H7 (cell line): Measurements from ENCODE around the gene TTC14. TPM values are rescaled to one million over a fixed set of nuclear protein-coding genes. Genes with fewer than 3 reads are reported as not detected.
"Not testable (repeated sequence)": the region's sequence is repeated elsewhere in the genome, so short reads cannot be mapped to it uniquely, and the experiment has no call there.

Experiments
- DNase-seq: peaks from one replicate; pipeline ENCODE4 v3.0.0; 2012
- H3K27me3 ChIP-seq: 2 replicates; pipeline ENCODE4 v1.6.0; 2011; ENCODE audit warnings: mild to moderate bottlenecking, low read length; ENCODE audit not compliant: control insufficient read depth, insufficient read depth
- H3K36me3 ChIP-seq: replicated peaks from 2 replicates; pipeline ENCODE4 v1.5.1; 2011; ENCODE audit warnings: low read length; ENCODE audit not compliant: control insufficient read depth, insufficient read depth
- H3K4me3 ChIP-seq: 2 replicates; pipeline ENCODE4 v1.5.1; 2011; ENCODE audit warnings: low read depth, mild to moderate bottlenecking, control low read depth, low read length, moderate library complexity; ENCODE audit not compliant: insufficient read depth
- total RNA-seq: library from RNA; depleted of rRNA; stranded (reverse); fragments of >200 nt; shearing (Covaris generic); gene quantifications from 2 replicates; pipeline ENCODE4 v1.2.3, GENCODE V29; 2014; rRNA removed

TTC14 gene
- total RNA-seq, result 15.1 and 15.6 TPM in 2 replicates

DNA sequence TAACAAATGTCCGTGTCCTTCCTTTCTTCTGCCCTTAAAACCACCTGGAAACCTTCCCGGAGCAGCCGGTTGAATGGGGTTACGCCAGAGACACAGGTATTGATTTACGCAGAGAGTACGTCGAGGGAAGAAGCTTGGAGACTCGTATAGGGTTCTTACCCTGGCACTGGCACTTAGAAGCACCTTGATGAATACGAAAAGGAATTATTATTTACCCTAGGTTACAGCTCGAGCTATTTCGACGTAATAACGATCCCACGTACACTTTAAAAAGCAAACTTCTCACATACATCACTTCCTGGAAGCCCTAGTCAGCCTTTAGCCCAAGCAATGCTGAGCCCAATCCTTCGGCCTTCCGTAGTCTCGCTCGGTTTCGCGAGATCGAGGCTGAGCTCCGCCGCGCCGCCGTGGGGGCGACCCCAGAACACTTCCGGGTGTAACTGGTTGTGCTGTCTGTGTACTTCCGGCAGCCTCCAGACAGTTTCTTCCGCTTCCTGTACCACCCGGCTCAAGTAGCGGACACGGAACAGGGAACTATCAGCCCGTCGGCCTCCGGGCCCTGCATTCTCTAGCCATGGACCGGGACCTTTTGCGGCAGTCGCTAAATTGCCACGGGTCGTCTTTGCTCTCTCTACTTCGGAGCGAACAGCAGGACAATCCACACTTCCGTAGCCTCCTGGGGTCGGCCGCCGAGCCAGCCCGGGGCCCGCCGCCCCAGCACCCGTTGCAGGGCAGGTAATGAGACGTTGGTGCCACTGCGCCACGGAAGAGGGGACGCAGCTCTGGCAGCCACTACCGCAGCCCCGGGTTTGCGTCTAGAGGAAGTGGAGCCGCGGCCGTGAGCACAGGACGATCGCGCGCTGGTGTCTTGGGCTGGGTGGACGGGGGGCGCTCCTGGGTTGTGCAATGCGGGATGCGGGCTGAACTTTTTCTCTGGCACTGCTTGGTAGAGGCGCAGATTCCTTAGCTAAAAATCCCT lies at the start of gene TTC14:
Gene TTC14 (plus strand): TSS at position 476 of the 979 bp plus-strand sequence. CDS start 99 bp downstream, at position 575.
- H3K27me3 ChIP-seq, result no peaks in the 10 kb centered on the region; the same call in 1 of the 2 replicates
- peak; percentile 82 for DNase-seq
- H3K4me3 ChIP-seq, result peak within 1 kb of the TSS; percentile 84
- peaks cover 6% of the 10 kb centered on the region for H3K36me3 ChIP-seq

- H3K4me3 ChIP-seq, result no peak overlapping the region
Observed at GRCh38 chr3:180563406-180563805, 38.6 kb upstream of the TTC14 start.

GRCh38 chr3:180564676-180565075 lies 37.3 kb upstream of the TTC14 start:
- DNase-seq, result no peak
- H3K27me3 ChIP-seq, result no peaks in the 10 kb centered on the region
- no peaks in the 10 kb centered on the region for H3K36me3 ChIP-seq
- no peak overlapping the region for H3K4me3 ChIP-seq

More at GRCh38 chr3:180563406-180563805, 38.6 kb upstream of the TTC14 start:
- H3K36me3 ChIP-seq, result no peaks in the 10 kb centered on the region
- H3K27me3 ChIP-seq, result no peaks in the 10 kb centered on the region
- DNase-seq, result no peak

DNA sequence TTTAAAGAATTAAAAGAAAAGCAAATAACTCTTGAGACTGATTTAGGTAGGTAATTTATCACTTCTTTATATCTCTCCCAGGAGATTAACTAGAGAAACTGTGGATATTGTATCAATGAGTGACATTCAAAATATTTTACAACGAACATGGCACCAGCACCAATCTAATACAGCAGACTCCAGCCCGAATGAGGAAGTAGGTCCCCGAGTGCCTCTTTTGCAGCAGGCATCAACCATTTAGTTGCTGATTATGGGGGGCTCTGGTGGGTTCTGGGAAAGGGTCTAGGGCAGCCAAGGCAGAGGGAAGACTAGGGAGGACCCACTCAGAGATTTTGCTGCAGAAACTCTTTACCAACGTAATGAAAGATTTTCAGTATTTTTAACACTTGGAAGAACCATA lies 31.7 kb upstream of the TTC14 start:
- Histone ChIP-seq H3K4me3 (no peak overlapping the region), H3K36me3 (no peaks in the 10 kb centered on the region), H3K27me3 (no peaks in the 10 kb centered on the region)
- no peak for DNase-seq

DNA sequence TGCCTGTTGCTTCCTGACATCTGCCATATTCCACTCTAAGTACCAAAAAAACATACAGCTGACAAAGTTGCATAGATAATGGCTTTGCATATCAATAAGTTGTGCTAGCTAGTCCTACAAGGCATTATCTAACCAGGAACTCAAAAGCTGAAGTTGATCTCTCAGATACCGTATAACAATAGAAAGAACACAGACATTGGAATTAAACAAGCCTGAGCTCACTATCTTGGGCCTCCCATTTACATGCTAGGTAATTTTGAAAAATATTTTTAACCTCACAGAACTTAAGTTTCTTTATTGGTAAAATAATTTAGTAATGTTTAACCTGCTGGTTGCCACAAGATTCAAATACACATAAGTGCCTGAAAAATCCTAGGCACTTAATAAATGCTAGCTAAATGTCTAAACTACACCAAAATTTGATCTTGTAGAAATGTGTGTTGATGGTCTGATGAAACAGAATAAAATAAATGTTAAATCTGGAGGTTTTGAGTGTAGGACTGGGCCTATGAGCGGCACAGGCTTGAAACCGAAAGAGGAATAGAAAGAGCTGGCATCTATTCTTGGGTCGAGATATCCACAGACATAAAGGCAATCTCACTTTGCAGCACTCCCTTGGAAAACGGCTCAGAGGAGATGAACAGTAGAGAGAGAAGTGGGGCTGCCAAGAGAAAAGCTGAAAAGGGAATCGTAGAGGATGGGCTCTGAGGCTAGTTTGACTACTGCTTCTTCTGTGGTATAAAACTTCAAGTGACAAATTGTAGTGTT lies 29.9 kb upstream of the TTC14 start:
- no peak overlapping the region for H3K4me3 ChIP-seq
- H3K36me3 ChIP-seq, result no peaks in the 10 kb centered on the region
- DNase-seq, result no peak
- no peaks in the 10 kb centered on the region for H3K27me3 ChIP-seq

DNA sequence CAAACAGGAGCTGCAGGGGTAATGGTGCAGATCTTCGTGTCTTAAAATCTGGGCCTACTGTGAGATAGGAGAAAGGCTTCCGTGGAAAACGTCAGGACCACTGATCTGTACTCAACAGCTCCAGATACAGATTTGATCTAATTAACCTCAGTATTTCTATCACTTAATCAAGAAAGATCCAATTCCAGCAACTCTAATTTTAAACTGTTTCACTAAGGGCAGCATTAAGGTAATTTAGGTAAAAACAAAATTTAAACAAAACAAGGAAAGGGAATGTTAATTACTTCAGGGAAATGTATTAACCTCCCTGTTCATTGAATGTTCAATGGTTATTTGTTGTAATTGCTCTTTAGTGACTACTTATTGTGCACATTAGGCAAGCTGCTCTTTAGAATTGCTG lies 26.4 kb upstream of the TTC14 start:
- Histone ChIP-seq H3K4me3 (no peak overlapping the region), H3K36me3 (no peaks in the 10 kb centered on the region), H3K27me3 (no peaks in the 10 kb centered on the region)
- no peak for DNase-seq

DNA sequence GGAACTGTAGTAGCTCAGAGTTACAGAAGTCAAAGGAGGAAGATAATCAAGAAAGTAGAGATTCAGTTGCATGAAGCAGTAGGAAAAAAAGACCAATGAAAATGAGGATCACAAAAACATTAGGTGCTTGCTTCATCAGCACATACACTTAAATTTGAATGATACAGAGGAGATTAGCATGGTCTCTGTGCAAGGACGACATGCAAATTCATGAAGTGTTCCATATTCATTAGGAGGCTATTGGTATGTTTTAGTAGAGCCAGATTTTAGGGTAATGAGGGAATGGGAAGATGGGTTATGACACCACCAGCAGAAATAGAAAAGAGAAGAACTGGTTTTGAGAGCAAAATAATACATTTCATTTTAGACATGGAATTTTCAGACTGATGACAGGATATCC lies 21.0 kb upstream of the TTC14 start:
- Histone ChIP-seq H3K36me3 (no peaks in the 10 kb centered on the region), H3K27me3 (no peaks in the 10 kb centered on the region), H3K4me3 (no peak overlapping the region)
- DNase-seq, result no peak

DNA sequence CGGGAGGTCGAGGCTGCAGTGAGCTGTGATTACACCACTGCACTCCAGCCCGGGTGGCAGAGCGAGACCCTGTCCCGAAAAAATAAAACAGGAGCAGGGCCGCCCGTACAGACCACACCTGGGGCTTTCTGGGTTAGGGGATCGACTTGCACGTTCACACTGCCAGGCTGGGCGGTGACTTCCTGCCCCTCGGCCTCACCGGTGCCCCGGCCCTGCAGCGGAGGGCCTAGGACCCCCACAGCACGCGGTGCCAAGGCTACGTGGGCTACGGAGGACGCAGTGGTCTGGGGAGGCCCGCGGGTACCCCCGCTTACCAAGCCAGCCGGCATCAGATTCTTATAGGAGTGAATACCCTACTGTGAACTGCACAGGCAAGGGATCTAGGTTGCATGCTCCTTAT lies 11.6 kb upstream of the TTC14 start:
- H3K27me3 ChIP-seq, result no peaks in the 10 kb centered on the region
- H3K4me3 ChIP-seq, result no peak overlapping the region
- no peaks in the 10 kb centered on the region for H3K36me3 ChIP-seq
- DNase-seq, result no peak

GRCh38 chr3:180593631-180594030 lies 8.3 kb upstream of the TTC14 start:
- DNase-seq, H3K27me3 ChIP-seq, H3K4me3 ChIP-seq, H3K36me3 ChIP-seq: not testable (repeated sequence)

DNA sequence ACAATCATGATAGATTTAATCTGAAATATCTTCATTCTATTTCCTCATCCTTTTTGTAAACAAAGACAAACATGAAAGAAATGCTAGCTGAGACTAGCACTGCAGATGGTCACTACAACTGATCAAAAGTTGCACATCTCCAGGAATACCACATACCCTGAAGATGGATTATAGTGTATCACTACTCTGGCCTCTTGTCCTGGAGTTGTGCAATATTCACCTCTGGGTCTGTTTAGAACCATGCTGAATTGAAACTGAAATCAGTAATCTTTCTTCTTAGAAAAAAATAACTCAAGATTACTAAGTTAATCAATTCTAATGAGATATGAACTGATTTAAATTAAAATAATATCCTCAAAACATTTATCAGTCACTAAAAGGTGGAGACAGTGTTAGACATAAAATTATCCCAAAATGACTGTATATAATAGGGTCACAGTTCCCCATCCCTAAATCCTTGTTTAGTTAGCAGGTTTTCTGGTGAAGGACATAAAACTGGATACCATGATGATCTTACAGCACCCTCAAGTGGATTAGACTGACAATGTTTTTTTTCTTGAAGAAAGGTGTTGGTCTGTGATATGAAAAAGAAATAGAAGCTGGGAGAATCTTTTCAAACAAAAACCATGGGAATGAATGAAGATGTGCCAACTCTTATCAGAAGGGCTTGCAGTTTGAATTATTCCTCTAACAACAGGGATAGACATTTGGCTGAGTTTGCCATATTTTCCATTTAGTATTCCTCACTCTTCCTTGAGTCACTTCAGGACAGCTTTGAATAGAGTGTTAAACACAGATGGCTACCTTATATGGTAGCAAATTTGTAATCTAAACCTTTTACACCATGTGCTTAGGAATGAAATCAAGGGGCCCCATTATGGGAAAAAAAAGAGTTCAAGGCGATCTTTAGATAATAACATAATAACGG lies 7.1 kb upstream of the TTC14 start:
- no peak overlapping the region for H3K4me3 ChIP-seq
- DNase-seq, result peak; percentile 29
- no peaks in the 10 kb centered on the region for H3K36me3 ChIP-seq
- H3K27me3 ChIP-seq, result no peaks in the 10 kb centered on the region; the same call in 1 of the 2 replicates

DNA sequence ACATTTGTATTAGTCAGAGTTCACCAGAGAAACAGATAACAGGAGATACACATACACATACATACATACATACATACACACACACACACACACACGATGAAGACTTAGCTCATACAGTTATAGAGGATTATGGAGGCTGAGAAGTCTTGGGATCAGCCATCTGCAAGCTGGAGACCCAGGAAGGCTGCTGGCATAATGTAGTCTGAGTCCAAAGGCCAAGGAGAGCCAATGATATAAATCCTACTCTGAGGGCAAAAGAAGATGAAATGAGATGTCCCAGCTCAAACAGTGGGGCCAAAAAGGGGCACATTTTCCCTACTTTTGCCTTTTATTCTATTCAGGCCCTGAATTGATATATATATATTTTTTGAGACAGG lies 6.4 kb upstream of the TTC14 start:
- Histone ChIP-seq H3K36me3 (no peaks in the 10 kb centered on the region), H3K27me3 (no peaks in the 10 kb centered on the region; the same call in 1 of the 2 replicates), H3K4me3 (no peak overlapping the region)
- no peak for DNase-seq

DNA sequence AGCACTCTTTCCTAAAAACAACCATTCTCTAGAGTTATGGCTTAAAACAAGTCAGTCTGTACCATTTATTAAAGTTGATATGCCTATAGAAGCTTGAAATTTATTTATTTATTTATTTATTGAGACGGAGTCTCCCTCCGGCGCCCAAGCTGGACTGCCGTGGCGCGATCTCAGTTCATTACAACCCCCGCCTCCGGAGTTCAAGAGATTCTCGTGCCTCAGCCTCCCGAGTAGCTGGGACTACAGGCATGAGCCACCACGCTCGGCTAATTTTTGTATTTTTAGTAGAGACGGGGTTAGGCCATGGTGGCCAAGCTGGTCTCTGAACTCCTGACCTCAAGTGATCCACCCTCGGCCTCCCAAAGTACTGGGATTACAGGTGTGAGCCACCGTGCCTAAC lies 1.5 kb upstream of the TTC14 start:
- H3K4me3 ChIP-seq, result no peak overlapping the region
- no peak for DNase-seq
- H3K27me3 ChIP-seq, result no peaks in the 10 kb centered on the region; the same call in 1 of the 2 replicates
- peaks cover 2% of the 10 kb centered on the region for H3K36me3 ChIP-seq

DNA sequence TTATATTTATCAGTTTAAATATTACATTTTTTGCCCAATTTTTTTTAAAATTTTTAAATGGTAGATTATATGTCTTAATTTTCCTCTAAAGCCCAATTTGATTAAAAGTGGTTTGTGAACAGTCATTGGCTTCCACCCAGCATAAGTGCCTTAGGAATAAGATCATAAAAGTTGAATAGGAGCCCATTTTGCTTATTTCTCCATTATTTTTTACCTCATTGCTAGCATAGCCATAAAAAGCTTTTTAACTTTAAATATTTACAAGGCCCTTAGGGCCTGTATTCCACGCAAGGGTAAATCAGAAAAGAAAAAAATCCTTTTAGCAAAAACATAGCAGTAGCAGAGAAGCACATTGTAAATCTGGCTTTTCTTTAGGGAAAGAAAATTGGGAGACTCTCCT lies 9.0 kb downstream of the TTC14 start:
- no peaks in the 10 kb centered on the region for H3K27me3 ChIP-seq
- H3K36me3 ChIP-seq, result peaks cover 4% of the 10 kb centered on the region
- no peak for DNase-seq
- no peak overlapping the region for H3K4me3 ChIP-seq

DNA sequence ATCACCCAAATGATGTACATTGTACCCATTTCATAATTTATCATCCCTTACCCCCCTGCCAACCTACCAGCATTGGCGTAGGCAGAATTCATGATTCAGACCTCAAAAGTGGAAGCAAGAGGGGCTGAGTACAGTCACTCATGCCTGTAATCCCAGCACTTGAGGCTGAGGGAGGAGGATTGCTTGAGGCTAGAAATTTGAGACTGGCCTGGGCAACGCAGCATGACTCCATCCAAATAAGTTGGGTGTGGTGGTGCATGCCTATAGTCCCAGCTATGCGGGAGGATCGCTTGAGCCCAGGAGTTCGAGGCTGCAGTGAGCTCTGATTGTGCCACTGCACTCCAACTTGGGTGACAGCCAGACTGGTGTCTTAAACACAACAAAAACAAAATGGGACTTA lies 10.4 kb downstream of the TTC14 start:
- peaks cover 4% of the 10 kb centered on the region for H3K36me3 ChIP-seq
- no peak for DNase-seq
- no peak overlapping the region for H3K4me3 ChIP-seq
- H3K27me3 ChIP-seq, result no peaks in the 10 kb centered on the region
